Measurements from ENCODE around the gene EPRS1. TPM values are rescaled to one million over a fixed set of nuclear protein-coding genes. Genes with fewer than 3 reads are reported as not detected.

EPRS1 gene
- polyA plus RNA-seq, 3 donors from 2014 or later: 36.1 to 51.8 (median 39.6) TPM

- Mint-ChIP-seq H3K4me1 (peaks cover 2 to 17% of the 10 kb centered on the region in 2 donors), H3K27ac (peak overlapping the region in 1 of 6 donors; percentile 19), H3K36me3 (peaks cover 22 to 31% (median 28%) of the 10 kb centered on the region in 3 donors), H3K9me3 (no peaks in the 10 kb centered on the region), H3K27me3 (ENCODE audit: low read depth in 3 of 3) (no peaks in the 10 kb centered on the region), H3K4me3 (no peak overlapping the region)
- DNase-seq: no peak
These were observed 32.8 kb downstream of the EPRS1 start for GRCh38 chr1:220013497-220013896.

GRCh38 chr1:220012259-220012658 is 34.0 kb downstream of the EPRS1 start:
- Mint-ChIP-seq H3K27ac (peak overlapping the region in 2 of 6 donors; percentile 18 to 20), H3K9me3 (no peaks in the 10 kb centered on the region), H3K27me3 (ENCODE audit: low read depth in 3 of 3) (peaks cover 0 to 2% (median 0%) of the 10 kb centered on the region in 3 donors), H3K36me3 (peaks cover 22 to 32% (median 25%) of the 10 kb centered on the region in 3 donors), H3K4me1 (peaks cover 2 to 17% of the 10 kb centered on the region in 2 donors), H3K4me3 (no peak overlapping the region)
- DNase-seq: no peak

GRCh38 chr1:220011620-220012019 is 34.7 kb downstream of the EPRS1 start:
- no peak for DNase-seq
- no peak overlapping the region for H3K4me3 Mint-ChIP-seq

DNA sequence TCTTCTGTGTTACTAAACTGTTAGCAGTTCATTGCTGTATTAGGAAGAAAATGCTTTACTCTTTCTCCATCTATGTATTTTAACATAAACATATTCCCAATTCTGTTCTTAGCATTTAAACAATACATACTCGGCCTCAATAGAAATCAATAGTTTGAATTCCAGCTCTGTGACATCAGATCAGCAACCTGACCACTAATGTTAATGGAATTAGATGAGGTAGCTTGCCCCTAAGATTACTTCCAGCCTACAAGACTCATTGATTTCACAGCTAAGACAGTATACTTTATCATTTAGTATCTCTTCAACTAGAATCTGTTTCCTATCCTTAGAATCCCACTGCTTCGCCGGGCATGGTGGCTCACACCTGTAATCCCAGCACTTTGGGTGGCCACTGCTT is 38.9 kb downstream of the EPRS1 start:
- no peaks in the 10 kb centered on the region for H3K9me3 Mint-ChIP-seq

More at GRCh38 chr1:220011620-220012019, 34.7 kb downstream of the EPRS1 start:
- Mint-ChIP-seq H3K27me3 (ENCODE audit: low read depth in 3 of 3) (peaks cover 0 to 2% (median 0%) of the 10 kb centered on the region in 3 donors), H3K9me3 (no peaks in the 10 kb centered on the region), H3K4me1 (peaks cover 2 to 17% of the 10 kb centered on the region in 2 donors), H3K36me3 (peaks cover 22 to 36% (median 24%) of the 10 kb centered on the region in 3 donors), H3K27ac (no peak overlapping the region)

GRCh38 chr1:220005489-220005888 is 40.8 kb downstream of the EPRS1 start:
- Mint-ChIP-seq H3K36me3 (peaks cover 11 to 33% (median 18%) of the 10 kb centered on the region in 3 donors), H3K27ac (no peak overlapping the region), H3K9me3 (no peaks in the 10 kb centered on the region), H3K4me1 (no peaks in the 10 kb centered on the region), H3K27me3 (ENCODE audit: low read depth in 3 of 3) (peaks cover 0 to 2% (median 0%) of the 10 kb centered on the region in 3 donors), H3K4me3 (no peak overlapping the region)
- no peak for DNase-seq

More for the DNA sequence above, 38.9 kb downstream of the EPRS1 start:
- DNase-seq: no peak
- Mint-ChIP-seq H3K27me3 (ENCODE audit: low read depth in 3 of 3) (peaks cover 0 to 2% (median 0%) of the 10 kb centered on the region in 3 donors), H3K27ac (no peak overlapping the region), H3K36me3 (peaks cover 15 to 32% (median 22%) of the 10 kb centered on the region in 3 donors), H3K4me1 (no peaks in the 10 kb centered on the region), H3K4me3 (no peak overlapping the region)

DNA sequence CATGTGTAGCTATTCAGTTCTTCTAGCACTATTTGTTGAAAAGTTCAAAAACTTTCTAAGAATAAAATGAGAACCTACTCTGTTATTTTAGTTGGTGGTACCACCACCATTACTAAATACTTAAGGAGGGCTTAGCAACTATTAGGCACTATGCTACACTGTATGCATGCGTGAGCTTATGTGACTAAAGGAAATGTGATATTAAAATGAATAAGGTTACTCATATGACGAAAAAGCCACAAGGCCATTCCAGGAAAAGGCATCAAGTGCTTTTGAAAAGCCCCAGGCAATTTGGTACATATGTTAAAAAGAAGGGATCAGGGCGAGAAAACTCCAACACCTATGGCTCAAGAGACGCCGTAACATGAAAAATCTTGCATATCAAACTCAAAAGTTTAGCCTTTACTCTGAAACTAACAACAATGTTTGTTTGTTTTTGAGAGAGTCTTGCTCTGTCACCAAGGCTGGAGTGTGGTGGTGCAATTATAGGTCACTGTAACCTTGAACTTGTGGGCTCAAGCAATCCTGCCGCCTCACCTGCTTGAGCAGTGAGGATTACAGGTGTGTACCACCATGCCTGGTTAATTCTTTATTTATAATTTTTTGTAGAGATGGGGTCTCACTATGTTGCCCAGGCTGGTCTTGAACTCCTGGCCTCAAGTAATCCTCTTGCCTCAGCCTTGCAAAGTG is 42.5 kb downstream of the EPRS1 start:
- H3K27me3 Mint-ChIP-seq (ENCODE audit: low read depth in 3 of 3): peaks cover 0 to 2% (median 0%) of the 10 kb centered on the region in 3 donors
- no peak overlapping the region for H3K4me3 Mint-ChIP-seq
- no peaks in the 10 kb centered on the region for H3K4me1 Mint-ChIP-seq
- peaks cover 11 to 35% (median 18%) of the 10 kb centered on the region in 3 donors for H3K36me3 Mint-ChIP-seq
- H3K27ac Mint-ChIP-seq: no peak overlapping the region
- H3K9me3 Mint-ChIP-seq: no peaks in the 10 kb centered on the region
- no peak for DNase-seq

DNA sequence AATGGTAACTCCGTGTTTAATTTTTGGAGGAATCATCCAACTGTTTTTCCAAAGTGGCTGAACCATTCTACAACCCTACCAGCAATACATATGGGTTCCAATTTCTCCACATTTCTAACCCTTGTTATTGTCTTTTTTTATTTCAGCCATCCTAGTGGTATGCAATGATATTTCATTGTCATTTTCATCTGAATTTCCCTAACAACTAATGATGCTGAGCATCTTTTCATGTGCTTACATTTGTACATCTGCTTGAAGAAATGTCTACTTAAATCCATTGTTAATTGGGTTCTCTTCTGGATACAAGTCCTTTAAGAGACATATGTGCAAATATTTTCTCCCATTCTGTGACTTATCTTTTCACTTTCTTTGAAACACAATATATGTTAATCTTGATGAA is 43.3 kb downstream of the EPRS1 start:
- H3K9me3 Mint-ChIP-seq: no peaks in the 10 kb centered on the region
- no peak overlapping the region for H3K27ac Mint-ChIP-seq
- no peak overlapping the region for H3K4me3 Mint-ChIP-seq
- no peaks in the 10 kb centered on the region for H3K4me1 Mint-ChIP-seq
- H3K36me3 Mint-ChIP-seq: peaks cover 11 to 38% (median 18%) of the 10 kb centered on the region in 3 donors
- peaks cover 0 to 2% (median 0%) of the 10 kb centered on the region in 3 donors for H3K27me3 Mint-ChIP-seq (ENCODE audit: low read depth in 3 of 3)
- DNase-seq: no peak

- Mint-ChIP-seq H3K4me1 (no peaks in the 10 kb centered on the region), H3K9me3 (no peaks in the 10 kb centered on the region), H3K4me3 (no peak overlapping the region), H3K27ac (no peak overlapping the region), H3K36me3 (peaks cover 11 to 43% (median 21%) of the 10 kb centered on the region in 3 donors), H3K27me3 (ENCODE audit: low read depth in 3 of 3) (no peaks in the 10 kb centered on the region)
- no peak for DNase-seq
These were observed 45.2 kb downstream of the EPRS1 start for GRCh38 chr1:220001095-220001501.

DNA sequence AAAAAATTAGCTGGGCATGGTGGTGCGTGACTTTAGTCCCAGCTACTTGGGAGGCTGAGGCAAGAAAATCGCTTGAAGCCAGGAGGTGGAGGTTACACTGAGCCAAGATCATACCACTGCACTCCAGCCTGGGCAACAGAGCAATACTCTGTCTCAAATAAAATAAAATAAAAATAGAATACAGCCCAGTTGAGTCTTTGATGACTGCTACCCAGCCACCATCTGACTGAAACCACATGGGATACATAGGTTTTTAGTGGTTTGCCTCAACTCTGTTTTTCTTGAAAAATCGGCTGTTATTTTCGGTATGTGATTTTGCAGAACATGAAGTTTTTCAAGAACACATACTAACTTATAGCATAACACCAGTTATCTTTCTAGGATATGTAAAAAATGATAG is 46.5 kb downstream of the EPRS1 start:
- no peak for DNase-seq
- Mint-ChIP-seq H3K9me3 (no peaks in the 10 kb centered on the region), H3K36me3 (peaks cover 11 to 55% (median 21%) of the 10 kb centered on the region in 3 donors), H3K4me3 (no peak overlapping the region), H3K27me3 (ENCODE audit: low read depth in 3 of 3) (no peaks in the 10 kb centered on the region), H3K27ac (no peak overlapping the region), H3K4me1 (no peaks in the 10 kb centered on the region)

Other genes starting within 250 kb of the EPRS1 start
- gene SLC30A10, start 117.9 kb downstream of the EPRS1 start, polyA plus RNA-seq: not detected
- gene BPNT1, start 43.3 kb upstream of the EPRS1 start, polyA plus RNA-seq: 10 to 100 TPM; 13.9 to 19.0 (median 15.3) TPM
- gene IARS2, start 47.6 kb upstream of the EPRS1 start, polyA plus RNA-seq: 10 to 100 TPM; 44.9 to 76.8 (median 57.3) TPM
- gene RAB3GAP2, start 225.9 kb upstream of the EPRS1 start, polyA plus RNA-seq: 10 to 100 TPM; 12.0 to 33.8 (median 18.6) TPM